ENCODE data around the gene SH3TC1.

Gene SH3TC1

DNA sequence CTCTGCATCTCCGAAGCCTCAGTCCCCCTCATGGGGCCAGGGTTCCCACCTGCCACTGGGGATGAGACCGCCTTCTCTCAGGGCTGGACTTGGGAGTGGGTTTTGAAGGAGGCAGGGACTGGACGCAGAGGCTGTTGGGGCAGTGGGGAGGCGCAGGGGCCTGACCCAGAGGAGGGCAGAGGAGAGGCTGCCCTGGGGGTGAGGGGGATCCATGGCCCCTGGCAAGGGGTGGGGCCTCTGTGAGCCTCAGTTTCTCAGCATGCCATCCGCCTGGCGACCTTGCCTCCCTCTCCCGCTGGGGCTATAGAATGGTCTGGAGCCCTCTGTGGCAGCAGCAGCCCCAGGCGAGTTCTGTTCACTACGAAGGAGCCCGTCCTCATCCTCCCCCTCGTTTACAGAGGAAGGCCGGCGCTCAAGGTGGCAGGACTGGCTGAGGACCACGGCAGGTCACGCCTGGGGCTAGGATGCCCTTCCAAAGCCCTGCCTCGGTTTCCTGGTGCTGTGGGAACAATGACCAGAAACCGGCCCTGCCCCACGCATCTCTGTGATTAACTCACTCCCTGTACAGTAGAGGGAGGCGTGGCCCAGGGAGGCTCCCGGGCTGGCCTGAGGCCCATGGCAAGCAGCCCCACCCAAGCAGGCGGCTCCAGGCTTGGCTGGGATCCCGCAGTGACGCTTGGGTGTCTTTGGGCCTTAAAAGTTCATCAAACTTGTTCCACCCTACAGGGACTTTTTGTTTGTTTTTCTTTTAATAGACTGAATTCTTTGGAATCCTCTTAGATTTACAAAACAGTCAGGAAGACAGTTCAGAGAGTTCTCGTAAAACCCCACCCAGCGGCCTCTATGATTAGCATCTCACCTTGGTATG, 16.0 kb upstream of the SH3TC1 start:
- Histone ChIP-seq H3K79me2 (ENCODE audit: insufficient read depth, low read length) (no peaks in the 10 kb centered on the region), H4K20me1 (ENCODE audit: insufficient read depth, low read length, poor library complexity, severe bottlenecking) (no peaks in the 10 kb centered on the region), H3F3A (ENCODE audit: low read depth) (no peaks in the 10 kb centered on the region), H3K4me1 (ENCODE audit: insufficient read depth, low read length, poor library complexity, severe bottlenecking) (no peaks in the 10 kb centered on the region), H3K9me3 (ENCODE audit: insufficient read depth, low read depth, low read length) (no peaks in the 10 kb centered on the region), H3K4me2 (ENCODE audit: low read depth, low read length, poor library complexity, severe bottlenecking) (no peak overlapping the region), H3K9ac (ENCODE audit: low read depth, low read length, poor library complexity, severe bottlenecking) (no peak overlapping the region), H3K9me2 (replicated peaks; ENCODE audit: low read depth, low read length) (no peaks in the 10 kb centered on the region), H2AFZ (ENCODE audit: low read length) (no peak overlapping the region), H3K27me3 (ENCODE audit: insufficient read depth, low read length, poor library complexity, severe bottlenecking) (no peaks in the 10 kb centered on the region), H3K36me3 (ENCODE audit: insufficient read depth, low read length) (no peaks in the 10 kb centered on the region), H3K4me3 (ENCODE audit: low read length, poor library complexity, severe bottlenecking) (no peak overlapping the region)
- TF ChIP-seq, protein P1, sequence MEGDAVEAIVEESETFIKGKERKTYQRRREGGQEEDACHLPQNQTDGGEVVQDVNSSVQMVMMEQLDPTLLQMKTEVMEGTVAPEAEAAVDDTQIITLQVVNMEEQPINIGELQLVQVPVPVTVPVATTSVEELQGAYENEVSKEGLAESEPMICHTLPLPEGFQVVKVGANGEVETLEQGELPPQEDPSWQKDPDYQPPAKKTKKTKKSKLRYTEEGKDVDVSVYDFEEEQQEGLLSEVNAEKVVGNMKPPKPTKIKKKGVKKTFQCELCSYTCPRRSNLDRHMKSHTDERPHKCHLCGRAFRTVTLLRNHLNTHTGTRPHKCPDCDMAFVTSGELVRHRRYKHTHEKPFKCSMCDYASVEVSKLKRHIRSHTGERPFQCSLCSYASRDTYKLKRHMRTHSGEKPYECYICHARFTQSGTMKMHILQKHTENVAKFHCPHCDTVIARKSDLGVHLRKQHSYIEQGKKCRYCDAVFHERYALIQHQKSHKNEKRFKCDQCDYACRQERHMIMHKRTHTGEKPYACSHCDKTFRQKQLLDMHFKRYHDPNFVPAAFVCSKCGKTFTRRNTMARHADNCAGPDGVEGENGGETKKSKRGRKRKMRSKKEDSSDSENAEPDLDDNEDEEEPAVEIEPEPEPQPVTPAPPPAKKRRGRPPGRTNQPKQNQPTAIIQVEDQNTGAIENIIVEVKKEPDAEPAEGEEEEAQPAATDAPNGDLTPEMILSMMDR (conservative IDR thresholded peaks at IDR 0.05; ENCODE audit: low read length): no peak
- TF ChIP-seq EZH2phosphoT487 (IDR thresholded peaks at IDR 0.05; ENCODE audit: borderline replicate concordance): no peak

DNA sequence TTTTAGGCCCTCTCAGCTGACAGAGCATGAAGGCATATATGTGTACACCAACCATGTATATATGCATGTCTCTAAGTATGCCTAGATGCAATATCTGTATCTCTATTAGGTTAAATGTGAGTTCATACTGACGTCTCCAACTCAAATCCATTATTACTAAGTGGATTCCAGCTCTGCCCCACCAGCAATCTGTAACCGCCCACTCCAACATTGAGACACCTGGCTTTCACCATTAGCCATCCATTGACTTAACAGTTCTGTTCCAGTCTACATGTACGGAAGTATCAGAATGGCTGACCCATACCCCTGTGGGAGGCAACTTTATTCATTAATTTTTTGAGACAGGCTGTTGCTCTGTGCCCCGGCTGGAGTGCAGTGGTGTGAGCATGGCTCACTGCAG, 15.0 kb upstream of the SH3TC1 start:
- Histone ChIP-seq H3K9ac (ENCODE audit: low read depth, low read length, poor library complexity, severe bottlenecking) (no peak overlapping the region), H3K36me3 (ENCODE audit: insufficient read depth, low read length) (no peaks in the 10 kb centered on the region), H3K4me2 (ENCODE audit: low read depth, low read length, poor library complexity, severe bottlenecking) (no peak overlapping the region), H3K9me3 (ENCODE audit: insufficient read depth, low read depth, low read length) (no peaks in the 10 kb centered on the region), H3K27me3 (ENCODE audit: insufficient read depth, low read length, poor library complexity, severe bottlenecking) (no peaks in the 10 kb centered on the region), H2AFZ (ENCODE audit: low read length) (no peak overlapping the region), H3F3A (ENCODE audit: low read depth) (no peaks in the 10 kb centered on the region), H4K20me1 (ENCODE audit: insufficient read depth, low read length, poor library complexity, severe bottlenecking) (no peaks in the 10 kb centered on the region), H3K9me2 (replicated peaks; ENCODE audit: low read depth, low read length) (no peaks in the 10 kb centered on the region), H3K79me2 (ENCODE audit: insufficient read depth, low read length) (no peaks in the 10 kb centered on the region), H3K4me3 (ENCODE audit: low read length, poor library complexity, severe bottlenecking) (no peak overlapping the region), H3K4me1 (ENCODE audit: insufficient read depth, low read length, poor library complexity, severe bottlenecking) (no peaks in the 10 kb centered on the region)
- TF ChIP-seq EZH2phosphoT487 (IDR thresholded peaks at IDR 0.05; ENCODE audit: borderline replicate concordance): no peak
- TF ChIP-seq, protein P1 (conservative IDR thresholded peaks at IDR 0.05; ENCODE audit: low read length): no peak

DNA sequence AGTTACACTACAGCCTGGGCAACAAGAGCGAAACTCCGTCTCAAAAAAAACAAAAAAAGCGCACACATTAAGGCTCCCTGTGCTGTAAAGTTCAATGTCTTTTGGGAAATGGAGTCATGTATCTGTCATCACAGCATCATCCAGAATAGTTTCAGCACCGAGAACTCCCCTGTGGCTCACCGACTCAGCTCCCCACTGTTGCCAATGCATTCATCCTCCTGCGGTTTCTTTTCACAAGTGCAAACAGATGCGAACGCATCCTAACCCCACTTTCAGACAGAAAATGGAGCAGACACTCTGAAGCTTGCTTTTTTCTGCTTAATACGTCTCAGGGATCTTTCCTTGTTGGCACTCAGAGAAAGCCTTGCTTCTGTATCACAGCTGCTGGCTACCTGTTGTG, 13.8 kb upstream of the SH3TC1 start:
- Histone ChIP-seq H3K9ac (ENCODE audit: low read depth, low read length, poor library complexity, severe bottlenecking) (no peak overlapping the region), H3K36me3 (ENCODE audit: insufficient read depth, low read length) (no peaks in the 10 kb centered on the region), H4K20me1 (ENCODE audit: insufficient read depth, low read length, poor library complexity, severe bottlenecking) (no peaks in the 10 kb centered on the region), H3K9me3 (ENCODE audit: insufficient read depth, low read depth, low read length) (no peaks in the 10 kb centered on the region), H2AFZ (ENCODE audit: low read length) (no peak overlapping the region), H3K9me2 (replicated peaks; ENCODE audit: low read depth, low read length) (no peaks in the 10 kb centered on the region), H3K4me3 (ENCODE audit: low read length, poor library complexity, severe bottlenecking) (no peak overlapping the region), H3F3A (ENCODE audit: low read depth) (no peaks in the 10 kb centered on the region), H3K27me3 (ENCODE audit: insufficient read depth, low read length, poor library complexity, severe bottlenecking) (no peaks in the 10 kb centered on the region), H3K79me2 (ENCODE audit: insufficient read depth, low read length) (no peaks in the 10 kb centered on the region), H3K4me1 (ENCODE audit: insufficient read depth, low read length, poor library complexity, severe bottlenecking) (no peaks in the 10 kb centered on the region), H3K4me2 (ENCODE audit: low read depth, low read length, poor library complexity, severe bottlenecking) (no peak overlapping the region)
- TF ChIP-seq, protein P1 (conservative IDR thresholded peaks at IDR 0.05; ENCODE audit: low read length): no peak
- no peak for TF ChIP-seq EZH2phosphoT487 (IDR thresholded peaks at IDR 0.05; ENCODE audit: borderline replicate concordance)
